Erythroblast (primary cell): Measurements from ENCODE around the gene PLCH2.

Experiments
- GATA1 ChIP-seq: IDR thresholded peaks from 2 replicates; pipeline ENCODE4 v1.6.1; 2011; ENCODE audit warnings: low read depth, mild to moderate bottlenecking, control low read depth, low read length, moderate library complexity
- POLR2A ChIP-seq: IDR thresholded peaks from 2 replicates; pipeline ENCODE4 v1.6.1; 2011; ENCODE audit warnings: mild to moderate bottlenecking, low read length

DNA sequence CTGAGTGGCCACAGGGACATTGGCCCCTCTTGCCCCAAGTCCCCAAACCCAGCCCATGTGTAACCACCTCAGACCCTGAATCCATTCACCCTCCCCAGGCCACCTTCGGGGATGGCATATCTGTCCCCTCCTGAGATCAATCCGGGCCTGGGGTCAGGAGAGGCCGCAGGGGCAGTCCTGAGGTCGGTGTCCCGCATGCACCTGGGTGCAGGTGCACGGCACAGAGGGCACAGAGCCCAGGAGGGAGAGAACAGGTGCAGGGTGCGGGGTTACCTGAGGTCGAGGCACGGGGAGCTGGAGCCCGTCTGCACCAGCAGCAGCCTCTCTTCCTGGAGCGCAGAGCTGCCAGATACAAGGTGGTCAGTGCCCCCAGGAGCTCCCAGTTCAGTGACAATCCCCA is 33.5 kb downstream of the PLCH2 start:
- TF ChIP-seq POLR2A (no peak), GATA1 (no peak)
